HTR-8/SVneo (cell line): Measurements from ENCODE around the gene JMJD6.
"Not testable (repeated sequence)": the region's sequence is repeated elsewhere in the genome, so short reads cannot be mapped to it uniquely, and the experiment has no call there.

Source experiments
- DNase-seq: peaks from one replicate; pipeline ENCODE4 v3.0.0; 2011; ENCODE audit warnings: low spot score, mixed read lengths; ENCODE audit not compliant: insufficient read length
- FAIRE-seq: peaks from 2 replicates; lab custom pipeline; 2011; peaks lifted over from hg19 to GRCh38; lab: Jason Lieb, UNC

Gene JMJD6

GRCh38 chr17:76726231-76726775 is at the start of gene JMJD6:
Gene JMJD6 (minus strand): TSS chr17:76726606. CDS start chr17:76726475, 131 bp downstream.
- DNase-seq (peak; percentile 96), FAIRE-seq (peak; percentile 76)

GRCh38 chr17:76775021-76775600 is 48.7 kb upstream of the JMJD6 start:
- DNase-seq (no peak), FAIRE-seq (no peak)

- FAIRE-seq (peak; percentile 74), DNase-seq (peak; percentile 89)
These were observed 46.6 kb upstream of the JMJD6 start for GRCh38 chr17:76772842-76773525.

- FAIRE-seq, result no peak
- no peak for DNase-seq
These were observed 32.2 kb upstream of the JMJD6 start for GRCh38 chr17:76758570-76758969.

GRCh38 chr17:76757256-76757655 is 30.9 kb upstream of the JMJD6 start:
- no peak for FAIRE-seq
- no peak for DNase-seq

- FAIRE-seq (no peak), DNase-seq (no peak)
These were observed 28.9 kb upstream of the JMJD6 start for GRCh38 chr17:76755285-76755684.

GRCh38 chr17:76753061-76753961 is 26.9 kb upstream of the JMJD6 start:
- no peak for DNase-seq

GRCh38 chr17:76752006-76752405 is 25.6 kb upstream of the JMJD6 start:
- FAIRE-seq, result no peak
- no peak for DNase-seq

More at GRCh38 chr17:76753061-76753961, 26.9 kb upstream of the JMJD6 start:
- no peak for FAIRE-seq

GRCh38 chr17:76751416-76751993 is 25.1 kb upstream of the JMJD6 start:
- FAIRE-seq, result no peak

GRCh38 chr17:76748657-76749056 is 22.3 kb upstream of the JMJD6 start:
- DNase-seq (no peak), FAIRE-seq (no peak)

More at GRCh38 chr17:76751416-76751993, 25.1 kb upstream of the JMJD6 start:
- DNase-seq, result no peak

- DNase-seq (no peak), FAIRE-seq (no peak)
These were observed 21.4 kb upstream of the JMJD6 start for GRCh38 chr17:76747716-76748363.

GRCh38 chr17:76745785-76746184 is 19.4 kb upstream of the JMJD6 start:
- FAIRE-seq, DNase-seq: not testable (repeated sequence)

- DNase-seq (no peak), FAIRE-seq (no peak)
These were observed 18.3 kb upstream of the JMJD6 start for GRCh38 chr17:76744747-76745146.

GRCh38 chr17:76742958-76743357 is 16.6 kb upstream of the JMJD6 start:
- FAIRE-seq, result no peak
- peak; percentile 51 for DNase-seq

- DNase-seq (no peak), FAIRE-seq (no peak)
These were observed 14.1 kb upstream of the JMJD6 start for GRCh38 chr17:76740329-76741118.

GRCh38 chr17:76739568-76740115 is 13.2 kb upstream of the JMJD6 start:
- not testable (repeated sequence) for FAIRE-seq, DNase-seq

GRCh38 chr17:76738468-76738850 is 12.1 kb upstream of the JMJD6 start:
- no peak for FAIRE-seq
- no peak for DNase-seq

- peak; percentile 90 for FAIRE-seq
These were observed 11.5 kb upstream of the JMJD6 start, which contains the start of gene MFSD11 for GRCh38 chr17:76737676-76738467. Gene MFSD11 (plus strand): TSS chr17:76738119. CDS start chr17:76738353, 234 bp downstream.

More at GRCh38 chr17:76737676-76738467, 11.5 kb upstream of the JMJD6 start, which contains the start of gene MFSD11:
- peak; percentile 98 for DNase-seq
